ENCODE results near the gene SRSF7.
"Not testable (repeated sequence)": the region's sequence is repeated elsewhere in the genome, so short reads cannot be mapped to it uniquely, and the experiment has no call there.

The SRSF7 gene

GRCh38 chr2:38750891-38751595 lies at the start of gene SRSF7:
Gene SRSF7 (minus strand): TSS chr2:38751361. CDS start chr2:38751256, 105 bp downstream.
- peak; percentile 99 for DNase-seq

DNA sequence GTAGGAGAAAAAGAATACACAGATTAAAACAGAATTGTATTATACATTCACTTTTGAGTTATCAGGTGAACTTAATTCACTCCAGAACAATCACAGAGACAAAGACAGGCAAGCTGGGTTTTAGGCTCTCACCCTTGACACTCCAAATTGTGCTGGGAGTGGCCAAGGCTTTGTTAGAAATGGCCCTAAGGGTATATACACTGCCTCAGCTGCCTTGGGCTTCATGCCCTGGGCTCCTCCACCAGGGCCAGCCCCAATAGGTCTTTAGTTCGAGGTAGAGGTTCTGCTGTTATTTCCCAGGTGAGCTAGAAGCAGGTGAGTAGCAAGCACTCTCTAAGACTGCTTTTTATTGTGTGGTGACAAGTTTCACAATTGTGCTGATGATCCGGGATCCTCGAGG lies 46.8 kb upstream of the SRSF7 start:
- no peak for DNase-seq

GRCh38 chr2:38797250-38797676 lies 46.1 kb upstream of the SRSF7 start:
- no peak for DNase-seq

DNA sequence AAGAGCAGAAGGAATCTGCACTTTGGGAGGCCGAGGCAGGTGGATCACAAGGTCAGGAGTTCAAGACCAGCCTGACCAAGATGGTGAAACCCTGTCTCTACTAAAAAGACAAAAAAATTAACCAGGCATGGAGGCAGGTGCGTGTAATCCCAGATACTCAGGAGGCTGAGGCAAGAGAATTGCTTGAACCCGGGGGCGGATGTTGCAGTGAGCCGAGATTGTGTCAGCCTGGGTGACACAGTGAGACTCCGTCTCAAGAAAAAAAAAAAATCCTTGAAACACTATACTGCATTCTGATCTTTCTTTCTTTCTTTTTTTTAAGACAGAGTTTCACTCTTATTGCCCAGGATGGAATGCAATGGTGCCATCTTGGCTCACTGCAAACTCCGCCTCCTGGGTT lies 43.9 kb upstream of the SRSF7 start:
- not testable (repeated sequence) for DNase-seq

DNA sequence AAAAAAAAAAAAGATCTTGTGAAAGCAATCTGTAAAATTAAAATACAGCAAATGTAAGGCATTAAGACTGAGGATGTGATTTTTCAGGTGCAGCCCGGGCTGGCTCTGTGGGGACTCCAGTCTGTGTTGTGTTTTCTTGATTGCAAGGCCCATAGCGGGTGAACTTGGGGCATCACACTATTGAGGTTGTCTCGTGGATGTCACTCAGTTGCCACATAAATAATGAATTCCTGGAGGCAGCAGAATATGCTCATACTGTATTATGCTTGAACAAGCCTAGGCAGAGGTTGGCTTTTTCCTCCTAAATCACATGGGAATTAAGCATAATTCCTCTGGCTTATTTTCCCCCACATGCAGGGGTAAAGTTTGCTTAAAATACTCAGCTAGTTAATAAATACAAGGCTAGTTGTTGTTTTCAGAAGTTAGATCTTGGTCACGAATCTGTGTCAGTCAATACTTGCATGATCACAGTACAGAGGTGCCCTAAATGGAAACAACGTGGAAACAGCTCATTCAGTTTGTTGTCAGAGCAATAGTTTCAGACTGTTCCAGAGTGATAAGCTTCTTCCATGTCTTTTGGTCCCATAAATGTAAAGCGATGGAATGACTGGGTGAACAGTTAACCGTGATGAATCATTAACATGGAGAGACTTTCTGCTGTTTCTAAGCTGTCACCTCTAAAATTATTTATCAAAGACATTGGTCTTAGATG lies 43.2 kb upstream of the SRSF7 start:
- DNase-seq: no peak

- no peak for DNase-seq
These were observed 42.4 kb upstream of the SRSF7 start for GRCh38 chr2:38793511-38793910.

GRCh38 chr2:38792751-38793150 lies 41.6 kb upstream of the SRSF7 start:
- no peak for DNase-seq

DNA sequence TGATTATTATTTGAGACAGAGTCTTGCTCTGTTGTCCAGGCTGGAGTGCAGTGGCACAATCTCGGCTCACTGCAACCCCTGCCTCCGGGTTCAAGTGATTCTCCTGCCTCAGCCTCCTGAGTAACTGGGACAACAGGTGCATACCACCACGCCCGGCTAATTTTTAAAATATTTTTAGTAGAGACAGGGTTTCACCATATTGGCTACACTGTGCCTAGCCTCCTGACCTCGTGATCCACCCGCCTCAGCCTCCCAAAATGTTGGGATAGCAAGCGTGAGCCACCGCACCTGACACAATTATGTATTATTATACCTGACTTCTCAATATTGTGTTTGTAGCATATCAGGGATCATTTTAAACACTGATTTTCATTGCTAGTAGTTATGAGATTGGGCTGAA lies 41.2 kb upstream of the SRSF7 start:
- DNase-seq: not testable (repeated sequence)

DNA sequence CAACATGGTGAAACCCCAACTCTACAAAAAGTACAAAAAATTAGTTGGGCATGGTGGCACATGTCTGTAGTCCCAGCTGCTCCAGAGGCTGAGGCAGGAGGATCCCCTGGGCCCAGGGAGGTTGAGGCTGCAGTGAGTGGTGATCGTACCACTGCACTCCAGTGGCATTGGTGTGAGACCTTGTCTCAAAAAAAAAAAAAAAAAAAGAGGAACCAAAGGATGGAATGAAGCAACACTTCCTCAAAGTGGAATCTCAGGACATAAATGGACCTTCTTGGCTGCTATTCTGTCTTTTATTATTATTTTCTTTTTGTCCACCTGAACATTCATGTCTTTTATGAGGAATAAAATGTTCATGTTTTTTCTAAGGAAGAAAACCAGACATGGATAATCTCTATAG lies 40.6 kb upstream of the SRSF7 start:
- no peak for DNase-seq

- DNase-seq: no peak
These were observed 38.5 kb upstream of the SRSF7 start for GRCh38 chr2:38789691-38790090.

- DNase-seq: no peak
These were observed 37.1 kb upstream of the SRSF7 start for GRCh38 chr2:38788306-38788705.

GRCh38 chr2:38783586-38783985 lies 32.4 kb upstream of the SRSF7 start:
- no peak for DNase-seq

DNA sequence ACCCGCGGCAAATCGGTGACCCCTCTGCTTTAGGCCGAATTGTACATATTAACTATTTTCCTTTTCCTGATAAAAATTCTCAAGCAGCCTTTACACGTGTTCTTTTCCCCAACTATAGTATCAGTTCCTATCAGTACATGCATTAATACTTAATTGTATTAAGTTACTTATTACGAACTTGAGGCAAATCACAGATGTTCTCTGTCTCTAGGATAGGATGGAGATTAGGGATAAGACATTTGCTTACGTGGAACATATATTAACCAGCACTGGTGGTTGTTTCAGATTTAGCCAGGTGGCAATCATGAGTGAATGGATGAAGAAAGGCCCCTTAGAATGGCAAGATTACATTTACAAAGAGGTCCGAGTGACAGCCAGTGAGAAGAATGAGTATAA lies 27.5 kb upstream of the SRSF7 start:
- no peak for DNase-seq

- DNase-seq: no peak
These were observed 25.4 kb upstream of the SRSF7 start for GRCh38 chr2:38776531-38776930.

DNA sequence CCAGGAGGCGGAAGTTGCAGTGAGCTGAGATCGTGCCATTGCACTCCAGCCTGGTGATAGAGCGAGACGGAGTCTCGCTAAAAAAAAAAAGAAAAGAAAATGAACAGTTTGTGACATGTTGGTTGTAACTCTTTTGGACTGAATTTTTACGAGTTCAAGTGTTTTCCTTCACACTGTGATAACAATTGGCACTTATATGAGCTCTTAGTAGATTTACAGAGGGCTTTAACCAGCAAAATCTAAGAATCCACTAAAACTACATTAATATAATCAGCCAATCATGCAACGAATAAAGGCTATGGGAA lies 24.7 kb upstream of the SRSF7 start:
- DNase-seq: no peak

DNA sequence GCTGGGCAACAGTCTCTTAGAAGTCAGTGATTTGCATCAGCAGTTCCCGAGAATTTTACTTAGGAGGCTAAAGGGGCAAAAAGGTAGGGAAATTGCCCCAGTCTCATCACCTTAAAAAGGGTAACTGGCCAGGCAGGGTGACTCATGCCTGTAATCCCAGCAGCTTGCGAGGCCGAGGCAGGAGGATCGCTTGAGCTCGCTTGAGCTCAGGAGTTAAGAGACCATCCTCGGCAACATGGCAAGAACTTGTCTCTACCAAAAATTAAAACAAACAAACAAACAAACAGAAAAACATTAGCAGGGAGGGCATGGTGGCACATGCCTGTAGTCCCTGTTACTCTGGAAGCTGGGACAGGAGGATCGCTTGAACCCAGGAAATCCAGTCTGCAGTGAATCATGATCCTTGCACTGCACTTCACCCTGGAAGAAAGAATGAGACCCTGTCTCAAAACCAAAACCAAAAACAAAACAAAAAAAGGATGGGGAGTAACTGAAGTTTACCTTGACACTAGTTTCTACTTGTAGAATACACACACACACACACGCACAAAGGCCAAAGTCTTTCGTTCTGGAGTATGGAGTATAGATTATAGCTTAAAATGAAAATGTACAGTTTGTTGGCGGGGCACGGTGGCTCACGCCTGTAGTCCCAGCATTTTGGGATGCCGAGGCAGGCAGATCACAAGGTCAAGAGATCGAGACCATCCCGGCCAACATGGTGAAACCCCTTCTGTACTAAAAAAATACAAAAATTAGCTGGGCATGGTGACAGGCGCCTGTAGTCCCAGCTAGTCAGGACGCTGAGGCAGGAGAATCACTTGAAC lies 24.1 kb upstream of the SRSF7 start:
- DNase-seq: no peak

- DNase-seq: no peak
These were observed 20.5 kb upstream of the SRSF7 start for GRCh38 chr2:38771632-38772031.

- DNase-seq: no peak
These were observed 14.4 kb upstream of the SRSF7 start for GRCh38 chr2:38765551-38765950.

DNA sequence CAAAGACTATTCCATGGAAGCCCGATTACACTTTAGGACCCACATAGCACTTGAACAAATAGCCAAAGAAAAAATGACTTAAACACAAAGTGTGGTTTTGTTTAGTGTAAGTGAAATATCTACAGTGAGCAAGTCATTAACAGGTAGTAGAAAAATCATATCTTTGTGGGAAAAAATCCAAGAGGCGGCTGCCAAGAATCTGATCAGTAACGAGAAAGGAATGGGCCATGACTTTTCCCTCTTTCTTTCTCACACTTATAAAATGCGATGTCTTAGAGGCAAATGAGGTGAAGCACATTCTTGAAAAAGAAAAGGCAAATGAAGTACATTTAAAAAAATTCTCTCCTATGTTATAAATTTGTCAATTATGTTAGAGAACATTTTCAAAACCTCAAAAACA lies 14.0 kb upstream of the SRSF7 start:
- DNase-seq: no peak

- DNase-seq: no peak
These were observed 12.6 kb upstream of the SRSF7 start for GRCh38 chr2:38763728-38764127.

DNA sequence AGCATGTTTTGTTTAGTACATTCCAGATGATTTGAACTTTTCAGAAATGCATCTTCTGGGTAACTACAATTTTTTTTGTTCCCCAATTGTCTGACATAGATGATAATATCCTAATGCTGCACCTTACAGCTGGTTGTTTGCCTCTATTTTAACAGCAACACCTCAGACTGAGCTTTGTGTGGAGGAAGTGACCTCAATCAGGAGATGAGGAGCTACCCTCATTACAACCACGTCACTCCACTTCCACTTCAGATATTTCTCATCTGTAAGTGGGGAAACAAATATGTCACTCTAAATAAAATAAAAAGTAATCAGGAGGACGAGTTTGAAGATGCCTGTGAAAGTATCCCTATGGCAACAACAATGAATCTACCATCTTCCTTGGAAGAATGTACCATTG lies 12.1 kb upstream of the SRSF7 start:
- DNase-seq: no peak

GRCh38 chr2:38755891-38756290 lies 4.7 kb upstream of the SRSF7 start:
- DNase-seq: not testable (repeated sequence)

DNA sequence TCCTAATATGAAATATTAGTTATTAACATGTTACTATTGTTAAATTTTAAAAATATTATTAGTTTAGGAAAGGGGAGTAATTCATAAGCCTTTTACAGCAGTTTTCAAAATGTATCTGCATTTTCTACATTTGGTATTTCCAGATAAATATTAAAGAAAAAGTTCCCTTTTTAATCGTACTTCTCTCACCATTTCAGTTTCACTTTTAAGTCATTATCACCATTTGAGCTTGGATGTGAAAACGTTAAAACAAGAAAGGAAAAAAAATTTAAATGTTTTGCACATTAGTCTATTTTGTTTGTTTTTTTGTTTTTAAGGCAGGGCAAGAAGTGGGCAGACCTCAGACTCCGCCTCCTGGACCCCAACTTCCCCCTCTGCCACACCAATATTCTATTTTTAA lies 3.3 kb upstream of the SRSF7 start:
- peak; percentile 29 for DNase-seq

DNA sequence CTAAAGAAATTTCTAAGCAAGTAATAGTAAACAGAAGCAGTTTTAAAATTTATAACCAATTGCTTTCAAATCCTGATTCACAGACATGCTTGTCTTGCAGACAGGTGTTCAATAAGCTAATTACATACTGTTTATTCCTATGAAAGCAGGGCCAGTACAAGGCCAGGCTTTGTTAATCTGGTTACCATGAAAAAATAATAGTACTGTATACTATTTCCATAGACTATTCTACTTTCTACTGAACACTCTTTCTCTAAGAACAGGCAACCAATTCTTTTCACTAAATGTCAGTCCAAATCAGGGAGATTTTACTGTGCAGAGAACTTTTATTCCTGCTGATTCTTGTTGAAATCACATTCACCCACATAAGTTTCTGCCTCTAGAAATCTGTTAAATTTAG lies 2.9 kb upstream of the SRSF7 start:
- DNase-seq: no peak
